ENCODE results near the gene FAM180A.

The FAM180A gene

GRCh38 chr7:135684136-135684535 lies 64.5 kb downstream of the FAM180A start:
- no peak for TF ChIP-seq CTCF (IDR thresholded peaks at IDR 0.05; ENCODE audit: low read depth, low read length, missing control alignments)
- H3K4me3 ChIP-seq (replicated peaks; ENCODE audit: low read depth, low read length) = no peak overlapping the region
- DNase-seq (ENCODE audit: extremely low read depth, low read depth) = no peak

GRCh38 chr7:135683609-135684008 lies 65.0 kb downstream of the FAM180A start:
- DNase-seq (ENCODE audit: extremely low read depth, low read depth) = no peak
- H3K4me3 ChIP-seq (replicated peaks; ENCODE audit: low read depth, low read length) = no peak overlapping the region
- no peak for TF ChIP-seq CTCF (IDR thresholded peaks at IDR 0.05; ENCODE audit: low read depth, low read length, missing control alignments)

GRCh38 chr7:135682191-135682590 lies 66.4 kb downstream of the FAM180A start:
- no peak overlapping the region for H3K4me3 ChIP-seq (replicated peaks; ENCODE audit: low read depth, low read length)
- DNase-seq (ENCODE audit: extremely low read depth, low read depth) = no peak

GRCh38 chr7:135681762-135682161 lies 66.9 kb downstream of the FAM180A start:
- H3K4me3 ChIP-seq (replicated peaks; ENCODE audit: low read depth, low read length) = no peak overlapping the region
- TF ChIP-seq CTCF (IDR thresholded peaks at IDR 0.05; ENCODE audit: low read depth, low read length, missing control alignments) = no peak
- DNase-seq (ENCODE audit: extremely low read depth, low read depth) = no peak

More at GRCh38 chr7:135682191-135682590, 66.4 kb downstream of the FAM180A start:
- TF ChIP-seq CTCF (IDR thresholded peaks at IDR 0.05; ENCODE audit: low read depth, low read length, missing control alignments) = no peak

Measured in HFF-Myc (cell line).